ENCODE results near the gene RAI14. TPM values are rescaled to one million over a fixed set of nuclear protein-coding genes. Genes with fewer than 3 reads are reported as not detected.
"Not testable (repeated sequence)": the region's sequence is repeated elsewhere in the genome, so short reads cannot be mapped to it uniquely, and the experiment has no call there.

Gene RAI14
- total RNA-seq, 6 experiments from 2014 or later, result 256 to 360 (median 323) TPM

- Mint-ChIP-seq H3K9me3 (peaks cover 19% of the 10 kb centered on the region), H3K4me3 (no peak overlapping the region), H3K27ac (no peak overlapping the region), H3K4me1 (ENCODE audit: low read depth) (peaks cover 22% of the 10 kb centered on the region; the same call in 1 of the 2 replicates), H3K36me3 (ENCODE audit: low read depth) (peaks cover 58% of the 10 kb centered on the region), H3K27me3 (ENCODE audit: insufficient read depth) (peaks cover 5% of the 10 kb centered on the region)
- no peak for TF ChIP-seq CTCF (IDR thresholded peaks at IDR 0.05)
- DNase-seq, result no peak
These were observed 118.0 kb downstream of the RAI14 start for GRCh38 chr5:34774139-34774538.

- H3K27me3 Mint-ChIP-seq (ENCODE audit: insufficient read depth); H3K4me3 Mint-ChIP-seq; DNase-seq; H3K27ac Mint-ChIP-seq: not testable (repeated sequence)
- peaks cover 19% of the 10 kb centered on the region for H3K9me3 Mint-ChIP-seq
- peaks cover 62% of the 10 kb centered on the region for H3K36me3 Mint-ChIP-seq (ENCODE audit: low read depth)
- peaks cover 22% of the 10 kb centered on the region; the same call in 1 of the 2 replicates for H3K4me1 Mint-ChIP-seq (ENCODE audit: low read depth)
These were observed 118.5 kb downstream of the RAI14 start for GRCh38 chr5:34774678-34775077.

- Mint-ChIP-seq H3K27me3 (ENCODE audit: insufficient read depth) (peaks cover 5% of the 10 kb centered on the region), H3K36me3 (ENCODE audit: low read depth) (peaks cover 58% of the 10 kb centered on the region), H3K27ac (no peak overlapping the region), H3K9me3 (peaks cover 19% of the 10 kb centered on the region), H3K4me1 (ENCODE audit: low read depth) (peaks cover 16% of the 10 kb centered on the region; the same call in 1 of the 2 replicates), H3K4me3 (no peak overlapping the region)
- no peak for TF ChIP-seq CTCF (IDR thresholded peaks at IDR 0.05)
- DNase-seq, result no peak
These were observed 119.8 kb downstream of the RAI14 start for GRCh38 chr5:34775886-34776285.

- H3K4me1 Mint-ChIP-seq (ENCODE audit: low read depth), result peaks cover 6% of the 10 kb centered on the region; the same call in 1 of the 2 replicates
- TF ChIP-seq CTCF (IDR thresholded peaks at IDR 0.05), result no peak
- peaks cover 16% of the 10 kb centered on the region for H3K9me3 Mint-ChIP-seq
- DNase-seq, result no peak
- H3K36me3 Mint-ChIP-seq (ENCODE audit: low read depth), result peaks cover 65% of the 10 kb centered on the region
- H3K4me3 Mint-ChIP-seq, result no peak overlapping the region
- H3K27ac Mint-ChIP-seq, result no peak overlapping the region
- H3K27me3 Mint-ChIP-seq (ENCODE audit: insufficient read depth), result peaks cover 5% of the 10 kb centered on the region
These were observed 122.1 kb downstream of the RAI14 start for GRCh38 chr5:34778091-34778850.

- Mint-ChIP-seq H3K4me1 (ENCODE audit: low read depth) (peaks cover 27% of the 10 kb centered on the region), H3K36me3 (ENCODE audit: low read depth) (peaks cover 64% of the 10 kb centered on the region)
- not testable (repeated sequence) for H3K4me3 Mint-ChIP-seq; H3K9me3 Mint-ChIP-seq; DNase-seq; H3K27ac Mint-ChIP-seq; H3K27me3 Mint-ChIP-seq (ENCODE audit: insufficient read depth)
These were observed 127.8 kb downstream of the RAI14 start for GRCh38 chr5:34783892-34784291.

GRCh38 chr5:34787035-34787434 is 130.9 kb downstream of the RAI14 start:
- TF ChIP-seq CTCF (IDR thresholded peaks at IDR 0.05), result no peak
- Mint-ChIP-seq H3K9me3 (peaks cover 5% of the 10 kb centered on the region; the same call in 1 of the 2 replicates), H3K27ac (no peak overlapping the region; the same call in 1 of the 2 replicates), H3K4me1 (ENCODE audit: low read depth) (peaks cover 49% of the 10 kb centered on the region), H3K27me3 (ENCODE audit: insufficient read depth) (peaks cover 2% of the 10 kb centered on the region; the same call in 1 of the 2 replicates), H3K4me3 (no peak overlapping the region), H3K36me3 (ENCODE audit: low read depth) (peaks cover 55% of the 10 kb centered on the region)
- DNase-seq, result no peak

Measured in HFFc6 (cell line).